ENCODE data around the gene TRAPPC8. TPM values are rescaled to one million over a fixed set of nuclear protein-coding genes. Genes with fewer than 3 reads are reported as not detected.

The TRAPPC8 gene
- total and polyA plus RNA-seq, 10 of the 15 experiments (the other 5 are each of a cell fraction or from before 2014, with no cell fraction given): 13.0 to 75.4 (median 24.8) TPM

DNA sequence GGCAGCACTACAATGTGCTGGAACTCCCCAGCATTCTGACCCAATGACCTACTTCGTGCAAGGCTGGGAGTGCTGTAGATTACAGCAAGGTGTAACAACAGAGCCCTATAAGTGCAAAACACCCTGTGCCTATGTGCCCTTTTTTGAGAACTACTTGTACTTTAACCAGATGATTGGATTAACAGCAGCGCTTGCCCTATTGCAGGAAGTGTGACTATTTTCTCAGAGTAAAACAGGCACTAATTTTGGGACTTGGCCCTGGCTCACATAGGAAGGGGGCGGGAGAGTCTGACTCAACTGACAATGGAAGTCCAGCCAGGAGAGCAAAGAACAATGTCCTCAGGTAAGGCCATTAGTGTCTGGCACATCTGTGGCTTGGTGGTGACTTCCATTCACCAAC, 40.1 kb upstream of the TRAPPC8 start (continued):
- TF ChIP-seq CREB1 (IDR thresholded peaks at IDR 0.05; ENCODE audit: low read depth) (no peak), STAT1 (conservative IDR thresholded peaks at IDR 0.05) (no peak)
- TF ChIP-seq, protein P1, sequence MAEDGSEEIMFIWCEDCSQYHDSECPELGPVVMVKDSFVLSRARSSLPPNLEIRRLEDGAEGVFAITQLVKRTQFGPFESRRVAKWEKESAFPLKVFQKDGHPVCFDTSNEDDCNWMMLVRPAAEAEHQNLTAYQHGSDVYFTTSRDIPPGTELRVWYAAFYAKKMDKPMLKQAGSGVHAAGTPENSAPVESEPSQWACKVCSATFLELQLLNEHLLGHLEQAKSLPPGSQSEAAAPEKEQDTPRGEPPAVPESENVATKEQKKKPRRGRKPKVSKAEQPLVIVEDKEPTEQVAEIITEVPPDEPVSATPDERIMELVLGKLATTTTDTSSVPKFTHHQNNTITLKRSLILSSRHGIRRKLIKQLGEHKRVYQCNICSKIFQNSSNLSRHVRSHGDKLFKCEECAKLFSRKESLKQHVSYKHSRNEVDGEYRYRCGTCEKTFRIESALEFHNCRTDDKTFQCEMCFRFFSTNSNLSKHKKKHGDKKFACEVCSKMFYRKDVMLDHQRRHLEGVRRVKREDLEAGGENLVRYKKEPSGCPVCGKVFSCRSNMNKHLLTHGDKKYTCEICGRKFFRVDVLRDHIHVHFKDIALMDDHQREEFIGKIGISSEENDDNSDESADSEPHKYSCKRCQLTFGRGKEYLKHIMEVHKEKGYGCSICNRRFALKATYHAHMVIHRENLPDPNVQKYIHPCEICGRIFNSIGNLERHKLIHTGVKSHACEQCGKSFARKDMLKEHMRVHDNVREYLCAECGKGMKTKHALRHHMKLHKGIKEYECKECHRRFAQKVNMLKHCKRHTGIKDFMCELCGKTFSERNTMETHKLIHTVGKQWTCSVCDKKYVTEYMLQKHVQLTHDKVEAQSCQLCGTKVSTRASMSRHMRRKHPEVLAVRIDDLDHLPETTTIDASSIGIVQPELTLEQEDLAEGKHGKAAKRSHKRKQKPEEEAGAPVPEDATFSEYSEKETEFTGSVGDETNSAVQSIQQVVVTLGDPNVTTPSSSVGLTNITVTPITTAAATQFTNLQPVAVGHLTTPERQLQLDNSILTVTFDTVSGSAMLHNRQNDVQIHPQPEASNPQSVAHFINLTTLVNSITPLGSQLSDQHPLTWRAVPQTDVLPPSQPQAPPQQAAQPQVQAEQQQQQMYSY (CRISPR knock-in tag; IDR thresholded peaks at IDR 0.05): no peak

DNA sequence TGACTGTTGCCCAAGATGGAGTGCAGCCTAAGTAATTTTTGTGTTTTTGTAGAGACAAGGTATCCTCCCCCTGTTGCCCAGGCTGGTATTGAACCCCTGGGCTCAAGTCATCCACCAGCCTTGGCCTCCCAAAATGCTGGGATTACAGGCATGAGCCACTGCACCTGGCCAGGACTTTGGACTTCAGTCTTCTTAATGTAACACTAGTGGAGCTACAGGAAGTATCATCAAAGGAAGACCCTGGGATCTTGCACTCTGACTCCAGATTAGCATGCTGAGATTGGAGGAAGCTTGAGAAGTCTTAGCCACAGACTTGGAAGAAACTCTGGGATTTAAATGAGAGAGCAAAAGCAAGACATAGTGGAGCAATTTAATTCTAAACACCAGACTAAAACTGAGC, 37.9 kb upstream of the TRAPPC8 start:
- Histone ChIP-seq H3K36me3 (ENCODE audit: control insufficient read depth in 2 of 2, insufficient read depth in 2 of 2, low read length in 1 of 2) (no peaks in the 10 kb centered on the region), H3K4me1 (ENCODE audit: control insufficient read depth, insufficient read depth, low read length) (no peaks in the 10 kb centered on the region), H4K20me1 (ENCODE audit: control insufficient read depth, insufficient read depth) (no peaks in the 10 kb centered on the region), H3K27me3 (replicated peaks in 1 of 2; ENCODE audit: control insufficient read depth in 2 of 2, insufficient read depth in 2 of 2, low read length in 1 of 2) (no peaks in the 10 kb centered on the region), H3K27ac (ENCODE audit: control insufficient read depth, insufficient read depth) (no peak overlapping the region), H3K9me3 (replicated peaks; ENCODE audit: control insufficient read depth, insufficient read depth, low read length) (peaks cover 4% of the 10 kb centered on the region; the same call in 2 of the 3 replicates), H3K4me2 (ENCODE audit: control insufficient read depth, insufficient read depth) (no peak overlapping the region), H3K79me2 (ENCODE audit: control insufficient read depth, insufficient read depth, low read length) (no peaks in the 10 kb centered on the region), H3K4me3 (no peak overlapping the region), H3K9ac (ENCODE audit: control insufficient read depth, insufficient read depth, low read length) (no peak overlapping the region), H2AFZ (ENCODE audit: control insufficient read depth, low read depth, low read length) (no peak overlapping the region)
- SMC1A ChIA-PET (ENCODE audit: uncharacterized antibody, unreplicated experiment): interaction anchor here (0.6 kb wide), 1 partner anchor 419 kb away, joined by 3 read pairs; no protein-coding TSS in a partner anchor
- RAD21 ChIA-PET (ENCODE audit: unreplicated experiment): no interaction called here
- FAIRE-seq (no peak), ATAC-seq (no peak), DNase-seq (ENCODE audit: low read depth, low spot score) (no peak)
- CTCF ChIA-PET: no interaction called here
- POLR2A ChIA-PET: no interaction called here
- no TSS peak for BruUV-seq (replicated peaks)
- in situ Hi-C loops (cut with MboI): no loop called here
- intact Hi-C loops (cut with micrococcal nuclease; ENCODE audit: unreplicated experiment): no loop called here
- TF ChIP-seq TCF7 (IDR thresholded peaks at IDR 0.05; ENCODE audit: borderline replicate concordance) (no peak), WRNIP1 (IDR thresholded peaks at IDR 0.05; ENCODE audit: borderline replicate concordance, low read depth, low read length) (no peak), ZNF274 (IDR thresholded peaks at IDR 0.05; ENCODE audit: insufficient read depth, insufficient read length) (no peak)
- TF ChIP-seq, protein P2, sequence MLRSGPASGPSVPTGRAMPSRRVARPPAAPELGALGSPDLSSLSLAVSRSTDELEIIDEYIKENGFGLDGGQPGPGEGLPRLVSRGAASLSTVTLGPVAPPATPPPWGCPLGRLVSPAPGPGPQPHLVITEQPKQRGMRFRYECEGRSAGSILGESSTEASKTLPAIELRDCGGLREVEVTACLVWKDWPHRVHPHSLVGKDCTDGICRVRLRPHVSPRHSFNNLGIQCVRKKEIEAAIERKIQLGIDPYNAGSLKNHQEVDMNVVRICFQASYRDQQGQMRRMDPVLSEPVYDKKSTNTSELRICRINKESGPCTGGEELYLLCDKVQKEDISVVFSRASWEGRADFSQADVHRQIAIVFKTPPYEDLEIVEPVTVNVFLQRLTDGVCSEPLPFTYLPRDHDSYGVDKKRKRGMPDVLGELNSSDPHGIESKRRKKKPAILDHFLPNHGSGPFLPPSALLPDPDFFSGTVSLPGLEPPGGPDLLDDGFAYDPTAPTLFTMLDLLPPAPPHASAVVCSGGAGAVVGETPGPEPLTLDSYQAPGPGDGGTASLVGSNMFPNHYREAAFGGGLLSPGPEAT (IDR thresholded peaks at IDR 0.05; ENCODE audit: low read depth): no peak
- TF ChIP-seq, protein P3, sequence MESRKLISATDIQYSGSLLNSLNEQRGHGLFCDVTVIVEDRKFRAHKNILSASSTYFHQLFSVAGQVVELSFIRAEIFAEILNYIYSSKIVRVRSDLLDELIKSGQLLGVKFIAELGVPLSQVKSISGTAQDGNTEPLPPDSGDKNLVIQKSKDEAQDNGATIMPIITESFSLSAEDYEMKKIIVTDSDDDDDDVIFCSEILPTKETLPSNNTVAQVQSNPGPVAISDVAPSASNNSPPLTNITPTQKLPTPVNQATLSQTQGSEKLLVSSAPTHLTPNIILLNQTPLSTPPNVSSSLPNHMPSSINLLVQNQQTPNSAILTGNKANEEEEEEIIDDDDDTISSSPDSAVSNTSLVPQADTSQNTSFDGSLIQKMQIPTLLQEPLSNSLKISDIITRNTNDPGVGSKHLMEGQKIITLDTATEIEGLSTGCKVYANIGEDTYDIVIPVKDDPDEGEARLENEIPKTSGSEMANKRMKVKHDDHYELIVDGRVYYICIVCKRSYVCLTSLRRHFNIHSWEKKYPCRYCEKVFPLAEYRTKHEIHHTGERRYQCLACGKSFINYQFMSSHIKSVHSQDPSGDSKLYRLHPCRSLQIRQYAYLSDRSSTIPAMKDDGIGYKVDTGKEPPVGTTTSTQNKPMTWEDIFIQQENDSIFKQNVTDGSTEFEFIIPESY (IDR thresholded peaks at IDR 0.05): no peak
